IMR-90 (cell line): ENCODE measurements around the gene FGF12. TPM values are rescaled to one million over a fixed set of nuclear protein-coding genes. Genes with fewer than 3 reads are reported as not detected.

Experiments
- ATAC-seq: fragments of 200-7000 bp; cut with Tn5 transposase; 2 replicates; pipeline ENCODE4 v1.9.1; 2020; ENCODE audit warnings: low read depth, mild to moderate bottlenecking, moderate library complexity
- BruUV-seq: library from RNA; stranded (reverse); fragments of 400-500 nt; replicated peaks from 2 replicates; lab custom pipeline; 2021; lab: Mats Ljungman, UMichigan
- CTCF ChIA-PET: fragments of 300-600 bp; formaldehyde crosslinking; extraction: SDS; loops from one replicate; lab custom pipeline; 2021; ENCODE audit warnings: antibody characterized with exemption; lab: Yijun Ruan, JAX
- POLR2A ChIA-PET: fragments of 300-600 bp; sonication (Branson Sonifier 250); formaldehyde crosslinking; loops from one replicate; lab custom pipeline; 2022; ENCODE audit warnings: antibody characterized with exemption; ENCODE audit not compliant: unreplicated experiment; lab: Charles Lee
- DNase-seq: peaks from one replicate; pipeline ENCODE4 v3.0.0; 2013
- H2AFZ ChIP-seq: replicated peaks from 2 replicates; pipeline ENCODE3; 2013; ENCODE audit warnings: low read length, mild to moderate bottlenecking; ENCODE audit not compliant: poor library complexity
- H2AK5ac ChIP-seq: 2 replicates; pipeline ENCODE4 v1.6.1; 2013; ENCODE audit warnings: low read depth, low read length, inconsistent platforms
- H2AK9ac ChIP-seq: replicated peaks from 2 replicates; pipeline ENCODE3; 2013; ENCODE audit warnings: mild to moderate bottlenecking, low read depth, low read length, moderate library complexity; ENCODE audit not compliant: poor library complexity
- H2BK120ac ChIP-seq: 2 replicates; pipeline ENCODE4 v1.6.1; 2013; ENCODE audit warnings: low read depth, low read length, inconsistent platforms
- H2BK15ac ChIP-seq: 3 replicates; pipeline ENCODE4 v1.6.1; 2013; ENCODE audit warnings: low read depth, low read length, inconsistent platforms
- H2BK20ac ChIP-seq: 2 replicates; pipeline ENCODE4 v1.6.1; 2013; ENCODE audit warnings: low read depth, mild to moderate bottlenecking, inconsistent platforms, low read length, moderate library complexity
- H2BK5ac ChIP-seq: 2 replicates; pipeline ENCODE4 v1.6.1; 2013; ENCODE audit warnings: mild to moderate bottlenecking, low read depth, low read length, inconsistent platforms; ENCODE audit not compliant: poor library complexity, severe bottlenecking
- H3K14ac ChIP-seq: replicated peaks from 2 replicates; pipeline ENCODE4 v1.6.1; 2013; ENCODE audit warnings: low read depth, low read length, inconsistent platforms
- H3K18ac ChIP-seq: 2 replicates; pipeline ENCODE4 v1.6.1; 2013; ENCODE audit warnings: low read depth, low read length, control low read depth
- H3K23ac ChIP-seq: 2 replicates; pipeline ENCODE4 v1.6.1; 2013; ENCODE audit warnings: low read depth, low read length, inconsistent platforms
- H3K27ac ChIP-seq: 2 replicates; pipeline ENCODE4 v1.5.1; 2013; ENCODE audit warnings: mild to moderate bottlenecking, control low read depth, low read length; ENCODE audit not compliant: insufficient read depth
- H3K27me3 ChIP-seq: 2 replicates; pipeline ENCODE4 v1.6.1; 2013; ENCODE audit warnings: low read length; ENCODE audit not compliant: control insufficient read depth, insufficient read depth
- H3K36me3 ChIP-seq: 2 replicates; pipeline ENCODE4 v1.6.1; 2013; ENCODE audit warnings: low read length, mixed read lengths; ENCODE audit not compliant: control insufficient read depth, insufficient read depth
- H3K4ac ChIP-seq: 2 replicates; pipeline ENCODE4 v1.6.1; 2013; ENCODE audit warnings: low read depth, low read length, inconsistent platforms
- H3K4me1 ChIP-seq: 2 replicates; pipeline ENCODE4 v1.6.1; 2013; ENCODE audit warnings: low read length, mixed read lengths; ENCODE audit not compliant: control insufficient read depth, insufficient read depth
- H3K4me2 ChIP-seq: 2 replicates; pipeline ENCODE4 v1.6.1; 2013; ENCODE audit warnings: low read depth, mild to moderate bottlenecking, control low read depth, low read length, moderate library complexity
- H3K4me3 ChIP-seq: 2 replicates; pipeline ENCODE4 v1.5.1; 2013; ENCODE audit warnings: low read depth, mild to moderate bottlenecking, control low read depth, low read length, moderate library complexity; ENCODE audit not compliant: insufficient read depth
- H3K56ac ChIP-seq: 2 replicates; pipeline ENCODE4 v1.6.1; 2013; ENCODE audit warnings: low read length, inconsistent platforms; ENCODE audit not compliant: insufficient read depth; ENCODE audit errors: extremely low read depth
- H3K79me1 ChIP-seq, 2 experiments: 2 replicates each; pipeline ENCODE4 v1.6.1; 2013; ENCODE audit warnings: low read length in 2 of 2, inconsistent platforms in 1 of 2, low read depth in 1 of 2
- H3K9ac ChIP-seq: 2 replicates; pipeline ENCODE4 v1.6.1; 2013; ENCODE audit warnings: low read depth, low read length, control low read depth
- H3K9me1 ChIP-seq: 2 replicates; pipeline ENCODE4 v1.6.1; 2013; ENCODE audit warnings: low read length, inconsistent platforms; ENCODE audit not compliant: insufficient read depth
- H3K9me3 ChIP-seq: 2 replicates; pipeline ENCODE4 v1.6.1; 2013; ENCODE audit warnings: low read length; ENCODE audit not compliant: control insufficient read depth, insufficient read depth
- H4K20me1 ChIP-seq: 2 replicates; pipeline ENCODE4 v1.6.1; 2013; ENCODE audit warnings: low read length, inconsistent platforms; ENCODE audit not compliant: insufficient read depth
- H4K5ac ChIP-seq: 2 replicates; pipeline ENCODE4 v1.6.1; 2013; ENCODE audit warnings: mild to moderate bottlenecking, low read depth, low read length, control low read depth
- H4K8ac ChIP-seq, 2 experiments: 2 replicates each; pipeline ENCODE4 v1.6.1; 2013; ENCODE audit warnings: low read depth in 2 of 2, low read length in 2 of 2, control low read depth in 1 of 2, inconsistent platforms in 1 of 2
- H4K91ac ChIP-seq: 2 replicates; pipeline ENCODE4 v1.6.1; 2013; ENCODE audit warnings: low read depth, low read length, inconsistent platforms; ENCODE audit not compliant: insufficient read depth
- CTCF ChIP-seq: conservative IDR thresholded peaks from 2 replicates; pipeline ENCODE4 v1.5.1; 2012; ENCODE audit warnings: mild to moderate bottlenecking, low read depth, low read length, improper control_type of control experiment
- MAFK ChIP-seq: IDR thresholded peaks from 2 replicates; pipeline ENCODE4 v1.6.1; 2012; ENCODE audit warnings: low read depth, low read length, improper control_type of control experiment
- WGBS, 2 experiments: methylation state at CpG; one replicate each; pipeline versions ENCODE4 v1.1.5 to v1.1.7; 2013; ENCODE audit warnings: missing lambda C conversion rate in 2 of 2; ENCODE audit not compliant: insufficient read length in 1 of 2; ENCODE audit errors: extremely low coverage in 2 of 2; 5-methylcytosine and 5-hydroxymethylcytosine counted together
- dilution Hi-C: fragments of 300-500 bp; cut with HindIII; formaldehyde crosslinking; loops from one replicate; pipeline ENCODE4 v1.14.3; 2018; ENCODE audit warnings: low sequenced_read_pairs; ENCODE audit not compliant: unreplicated experiment
- in situ Hi-C: fragments of 300-500 bp; cut with MboI; formaldehyde crosslinking; loops from 3 replicates; pipeline ENCODE4 v1.14.3; 2019; ENCODE audit warnings: low sequenced_read_pairs, inconsistent platforms, mixed read lengths
- intact Hi-C: fragments of 100-400 bp; cut with micrococcal nuclease; formaldehyde crosslinking; loops from 2 replicates; pipeline ENCODE4 v1.10.0; 2022
- polyA plus RNA-seq, 3 experiments: library from polyadenylated mRNA; depleted of rRNA; stranded (reverse); fragments of >200 nt; gene quantifications; 2 replicates each; pipeline ENCODE4 v1.2.3, GENCODE V29; 2012; ENCODE audit warnings: low replicate concordance in 1 of 3
- total RNA-seq: library from RNA; depleted of rRNA; stranded (reverse); fragments of >200 nt; gene quantifications from 2 replicates; pipeline ENCODE4 v1.2.3, GENCODE V29; 2012

Gene FGF12
- total and polyA plus RNA-seq, 2 of the 4 experiments (the other 2 are of a cell fraction) = not detected

GRCh38 chr3:192188218-192188835, 539.0 kb downstream of the FGF12 start:
- Histone ChIP-seq H3K4me1 (no peaks in the 10 kb centered on the region), H2BK15ac (no peak overlapping the region), H3K79me1 (no peaks in the 10 kb centered on the region), H3K14ac (no peak overlapping the region), H2BK5ac (no peak overlapping the region), H4K20me1 (no peaks in the 10 kb centered on the region), H4K91ac (no peak overlapping the region), H3K4me2 (no peak overlapping the region), H3K4me3 (no peak overlapping the region), H3K27me3 (no peaks in the 10 kb centered on the region), H3K9me1 (no peaks in the 10 kb centered on the region), H3K9me3 (peaks cover 2% of the 10 kb centered on the region; the same call in 1 of the 2 replicates), H2BK120ac (no peak overlapping the region), H4K8ac (no peak overlapping the region), H2AFZ (no peak overlapping the region), H3K27ac (no peak overlapping the region), H3K9ac (no peak overlapping the region), H3K23ac (no peak overlapping the region), H2BK20ac (no peak overlapping the region), H3K18ac (no peak overlapping the region), H3K4ac (no peak overlapping the region), H2AK9ac (no peak overlapping the region), H2AK5ac (no peak overlapping the region), H3K36me3 (no peaks in the 10 kb centered on the region), H3K56ac (no peak overlapping the region), H4K5ac (no peak overlapping the region)
- intact Hi-C loops (loop anchor here (1.0 kb wide), 1 partner anchor 256 kb away; no protein-coding TSS in a partner anchor), in situ Hi-C loops (no loop called here), dilution Hi-C loops (no loop called here)
- no peak for ATAC-seq
- TF ChIP-seq CTCF = peak; percentile 31; the same call in 1 of the 2 replicates
- no peak for TF ChIP-seq MAFK
- CTCF ChIA-PET = interaction anchor here (1.6 kb wide), 1 partner anchor 11 kb away, joined by 5 read pairs; no protein-coding TSS in a partner anchor
- BruUV-seq = no TSS peak
- DNase-seq = peak; percentile 4
- POLR2A ChIA-PET = no interaction called here
- no CpG with 5 or more reads among the region's 7 CpGs for WGBS, 2 experiments
